Fibroblast of mammary gland (primary cell): Measurements from ENCODE around the gene MLKL.
A peak's percentile ranks its signal among the peaks of the same experiment; 100 is the strongest.

Experiments used
- DNase-seq: peaks from one replicate; pipeline ENCODE4 v3.0.0-alpha.2; 2010; ENCODE audit warnings: low read depth
- H3K4me3 ChIP-seq: 2 replicates; pipeline ENCODE4 v1.5.1; 2011; ENCODE audit warnings: low read depth, mild to moderate bottlenecking, low read length, moderate library complexity; ENCODE audit not compliant: control insufficient read depth
- CTCF ChIP-seq: conservative IDR thresholded peaks from 2 replicates; pipeline ENCODE4 v1.5.1; 2011; ENCODE audit warnings: low read depth, low read length, inconsistent platforms; ENCODE audit not compliant: control insufficient read depth, insufficient read depth

MLKL gene

DNA sequence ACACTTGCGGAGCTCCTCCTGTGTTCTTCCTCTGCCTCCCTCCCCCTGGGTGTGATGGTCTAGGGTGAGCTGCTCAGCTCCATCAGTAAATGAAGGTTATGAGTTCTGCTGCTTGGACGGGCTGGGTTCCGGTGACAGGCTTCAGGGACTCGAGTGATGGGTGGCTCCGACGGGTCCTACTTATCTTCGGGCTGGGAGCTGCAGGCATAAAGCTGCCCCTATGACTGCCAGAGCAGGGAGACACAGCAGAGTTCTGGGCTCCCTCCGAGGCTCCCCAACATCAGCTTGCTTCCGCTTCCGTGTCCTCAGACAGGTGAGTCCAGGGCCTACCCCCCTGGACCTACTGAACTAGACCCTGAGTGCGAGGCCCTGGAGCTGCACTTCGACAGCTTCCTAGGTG is 11.3 kb upstream of the MLKL start:
- H3K4me3 ChIP-seq, result no peak overlapping the region
- no peak for DNase-seq
- TF ChIP-seq CTCF, result no peak

GRCh38 chr16:74710401-74710800 is 9.7 kb upstream of the MLKL start:
- no peak for DNase-seq
- H3K4me3 ChIP-seq, result no peak overlapping the region
- TF ChIP-seq CTCF, result no peak

GRCh38 chr16:74709441-74709877 is 8.8 kb upstream of the MLKL start:
- peak; percentile 99 for TF ChIP-seq CTCF
- DNase-seq, result peak; percentile 71
- no peak overlapping the region for H3K4me3 ChIP-seq

DNA sequence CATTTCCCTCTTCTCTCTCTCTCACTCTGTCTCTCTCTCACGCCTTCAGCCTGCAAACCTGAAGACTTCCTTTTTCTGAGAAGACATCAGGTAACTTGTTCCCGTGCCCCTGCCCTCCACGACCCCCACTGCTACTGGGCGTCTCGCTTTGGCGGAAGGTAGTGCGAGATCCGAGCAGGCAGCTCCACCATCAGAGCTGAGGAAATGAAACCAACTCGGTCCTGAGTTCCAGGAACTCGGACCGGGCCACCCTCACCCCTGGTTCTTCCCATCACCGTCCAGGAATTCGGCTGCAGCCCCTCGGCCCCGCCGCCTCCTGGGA is 585 bp downstream of the MLKL start:
- no peak for TF ChIP-seq CTCF
- H3K4me3 ChIP-seq, result peak overlapping the region; percentile 90
- peak; percentile 13 for DNase-seq

- no peak for TF ChIP-seq CTCF
- DNase-seq, result no peak
- peak overlapping the region; percentile 90 for H3K4me3 ChIP-seq
These were observed 996 bp downstream of the MLKL start for GRCh38 chr16:74699666-74700065.

- TF ChIP-seq CTCF, result no peak
- H3K4me3 ChIP-seq, result no peak overlapping the region
- DNase-seq, result peak; percentile 41
These were observed 2.4 kb downstream of the MLKL start for GRCh38 chr16:74698222-74698621.
